COLO829 (cell line): ENCODE data around the gene TRIM23.
A peak's percentile ranks its signal among the peaks of the same experiment; 100 is the strongest.

Source experiments
- DNase-seq: peaks from one replicate; pipeline ENCODE4 v3.0.0; 2012; ENCODE audit warnings: low spot score

TRIM23 gene

GRCh38 chr5:65563777-65564176 is 60.4 kb downstream of the TRIM23 start:
- DNase-seq: no peak

- DNase-seq: peak; percentile 81
These were observed 61.1 kb downstream of the TRIM23 start, which contains the start of the genes CENPK and PPWD1 for GRCh38 chr5:65562731-65563701. CENPK (minus strand) TSS chr5:65563168; CDS start chr5:65554907, 8,261 bp downstream. PPWD1 (plus strand) TSS chr5:65563296; CDS start chr5:65563311, 15 bp downstream.

- no peak for DNase-seq
These were observed 67.4 kb downstream of the TRIM23 start for GRCh38 chr5:65556718-65557117.

GRCh38 chr5:65556181-65556580 is 68.0 kb downstream of the TRIM23 start:
- no peak for DNase-seq

GRCh38 chr5:65555287-65555686 is 68.8 kb downstream of the TRIM23 start:
- no peak for DNase-seq

GRCh38 chr5:65553941-65554340 is 70.2 kb downstream of the TRIM23 start:
- no peak for DNase-seq

GRCh38 chr5:65548281-65548680 is 75.9 kb downstream of the TRIM23 start:
- no peak for DNase-seq

GRCh38 chr5:65546141-65546540 is 78.0 kb downstream of the TRIM23 start:
- no peak for DNase-seq

- no peak for DNase-seq
These were observed 79.7 kb downstream of the TRIM23 start for GRCh38 chr5:65544473-65544872.

GRCh38 chr5:65539827-65540226 is 84.3 kb downstream of the TRIM23 start:
- DNase-seq: no peak
